SH-SY5Y (cell line): Measurements from ENCODE around the gene WDR64.

Experiments used
- GATA2 ChIP-seq: IDR thresholded peaks from 2 replicates; pipeline ENCODE4 v1.6.1; 2011; ENCODE audit warnings: mild to moderate bottlenecking, low read depth, low read length
- GATA3 ChIP-seq: IDR thresholded peaks from 2 replicates; pipeline ENCODE4 v1.6.1; 2011; ENCODE audit warnings: low read depth, mild to moderate bottlenecking, low read length, moderate library complexity

DNA sequence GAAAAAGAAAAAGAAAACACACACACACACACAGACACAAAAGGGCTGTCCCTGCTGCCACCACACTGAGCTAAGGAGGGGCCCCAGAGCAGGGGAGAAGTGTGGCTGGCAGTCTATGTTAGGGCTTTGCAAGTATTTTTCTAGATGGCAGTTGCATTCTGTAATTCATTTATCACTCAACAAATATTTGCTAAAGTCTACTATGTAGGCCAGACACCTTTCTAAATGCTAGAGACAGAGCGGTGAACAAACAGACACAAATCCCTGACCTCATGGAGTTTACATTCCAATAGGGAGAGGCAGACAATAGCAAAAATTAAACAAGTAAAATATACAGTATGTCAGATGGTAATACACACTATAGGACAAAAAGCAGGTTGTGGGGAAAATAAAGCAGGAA is 20.2 kb downstream of the WDR64 start:
- TF ChIP-seq GATA2: no peak
- no peak for TF ChIP-seq GATA3
